GM10248 (cell line): ENCODE measurements around the gene GPR153.

Source experiments
- CTCF ChIA-PET: fragments of 300-600 bp; sonication (Branson Sonifier 250); formaldehyde crosslinking; extraction: SDS; loops from one replicate; lab custom pipeline; 2021; ENCODE audit warnings: antibody characterized with exemption; lab: Yijun Ruan, JAX
- POLR2A ChIA-PET: fragments of 350-650 bp; sonication (Branson Sonifier 250); formaldehyde crosslinking; extraction: SDS; loops from one replicate; lab custom pipeline; 2020; ENCODE audit warnings: antibody characterized with exemption; lab: Yijun Ruan, JAX
- DNase-seq: peaks from one replicate; pipeline ENCODE4 v3.0.0; 2012; ENCODE audit errors: extremely low spot score
- TF ChIP-seq, protein P1 (sequence below): IDR thresholded peaks from 2 replicates; pipeline ENCODE4 v1.5.1; 2012; ENCODE audit warnings: mild to moderate bottlenecking, low read depth; ENCODE audit errors: extremely low read depth, missing control alignments, control extremely low read depth

The GPR153 gene

DNA sequence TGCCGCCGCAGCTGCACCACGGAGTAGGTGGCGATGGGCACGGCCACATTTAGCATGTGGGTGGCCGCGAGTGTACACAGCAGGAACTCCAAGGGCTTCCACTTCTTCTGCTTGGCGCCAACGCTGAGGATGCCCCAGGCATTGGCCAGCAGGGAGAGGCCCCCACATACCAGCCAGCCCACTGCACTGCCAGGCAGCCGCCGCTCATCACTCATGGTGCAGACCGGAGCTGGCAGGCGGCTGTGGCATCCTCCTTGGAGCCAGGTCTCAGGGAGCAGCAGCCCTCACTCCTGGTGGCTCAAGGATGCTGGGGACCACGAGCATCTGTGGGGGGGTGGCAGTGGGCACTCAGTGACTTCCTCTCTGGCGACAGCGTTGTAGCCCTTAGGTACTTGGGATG, 6.2 kb downstream of the GPR153 start:
- POLR2A ChIA-PET: no interaction called here
- TF ChIP-seq, protein P1, sequence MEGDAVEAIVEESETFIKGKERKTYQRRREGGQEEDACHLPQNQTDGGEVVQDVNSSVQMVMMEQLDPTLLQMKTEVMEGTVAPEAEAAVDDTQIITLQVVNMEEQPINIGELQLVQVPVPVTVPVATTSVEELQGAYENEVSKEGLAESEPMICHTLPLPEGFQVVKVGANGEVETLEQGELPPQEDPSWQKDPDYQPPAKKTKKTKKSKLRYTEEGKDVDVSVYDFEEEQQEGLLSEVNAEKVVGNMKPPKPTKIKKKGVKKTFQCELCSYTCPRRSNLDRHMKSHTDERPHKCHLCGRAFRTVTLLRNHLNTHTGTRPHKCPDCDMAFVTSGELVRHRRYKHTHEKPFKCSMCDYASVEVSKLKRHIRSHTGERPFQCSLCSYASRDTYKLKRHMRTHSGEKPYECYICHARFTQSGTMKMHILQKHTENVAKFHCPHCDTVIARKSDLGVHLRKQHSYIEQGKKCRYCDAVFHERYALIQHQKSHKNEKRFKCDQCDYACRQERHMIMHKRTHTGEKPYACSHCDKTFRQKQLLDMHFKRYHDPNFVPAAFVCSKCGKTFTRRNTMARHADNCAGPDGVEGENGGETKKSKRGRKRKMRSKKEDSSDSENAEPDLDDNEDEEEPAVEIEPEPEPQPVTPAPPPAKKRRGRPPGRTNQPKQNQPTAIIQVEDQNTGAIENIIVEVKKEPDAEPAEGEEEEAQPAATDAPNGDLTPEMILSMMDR: no peak
- no peak for DNase-seq
- CTCF ChIA-PET: interaction anchor here (3.3 kb wide), 1 partner anchor 8 kb away, joined by 30 read pairs; no protein-coding TSS in a partner anchor

DNA sequence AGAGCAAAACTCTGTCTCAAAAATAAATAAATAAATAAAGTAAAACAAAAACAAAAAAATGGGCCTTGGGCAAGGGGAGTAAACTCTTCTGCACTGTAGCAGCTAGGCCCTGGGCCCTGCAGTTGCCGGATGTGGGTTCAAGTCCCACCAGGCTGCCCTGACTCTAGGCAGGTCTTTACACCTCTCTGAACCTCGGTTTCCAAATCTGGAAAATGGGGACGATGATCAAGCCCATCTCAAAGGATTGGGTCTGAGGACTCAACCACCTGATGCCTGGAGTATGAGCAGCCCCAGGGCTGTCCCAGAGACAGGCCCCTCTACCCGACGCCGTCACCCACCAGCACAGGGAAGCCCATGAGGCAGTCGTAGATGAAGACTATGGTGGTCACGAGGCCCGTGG, 7.5 kb downstream of the GPR153 start:
- ChIA-PET POLR2A (no interaction called here), CTCF (interaction anchor here (0.9 to 9.6 kb wide), 2 partner anchors 26 to 84 kb away, joined by 3 to 272 read pairs; no protein-coding TSS in a partner anchor)
- DNase-seq: no peak
- TF ChIP-seq, protein P1: no peak

DNA sequence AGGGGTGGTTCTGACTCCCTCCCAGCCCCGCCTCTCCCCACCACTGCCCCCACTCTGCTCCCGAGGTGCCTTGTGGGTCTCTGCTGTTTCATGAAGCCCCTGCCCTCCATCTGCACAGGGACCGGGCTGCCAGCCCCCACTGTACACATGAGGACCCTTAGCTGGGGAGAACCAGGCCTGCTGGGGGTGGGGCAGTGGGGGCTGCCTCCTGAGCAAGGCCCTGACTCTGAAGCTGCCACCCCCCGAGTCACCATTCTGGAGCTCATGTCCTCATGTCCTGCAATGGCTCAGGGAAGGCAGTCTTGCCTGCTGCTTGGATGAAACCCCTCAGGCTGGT, 8.6 kb downstream of the GPR153 start:
- POLR2A ChIA-PET: no interaction called here
- CTCF ChIA-PET: interaction anchor here (0.9 to 9.6 kb wide), 2 partner anchors 28 to 85 kb away, joined by 3 to 272 read pairs; no protein-coding TSS in a partner anchor
- DNase-seq: no peak
- TF ChIP-seq, protein P1: no peak

DNA sequence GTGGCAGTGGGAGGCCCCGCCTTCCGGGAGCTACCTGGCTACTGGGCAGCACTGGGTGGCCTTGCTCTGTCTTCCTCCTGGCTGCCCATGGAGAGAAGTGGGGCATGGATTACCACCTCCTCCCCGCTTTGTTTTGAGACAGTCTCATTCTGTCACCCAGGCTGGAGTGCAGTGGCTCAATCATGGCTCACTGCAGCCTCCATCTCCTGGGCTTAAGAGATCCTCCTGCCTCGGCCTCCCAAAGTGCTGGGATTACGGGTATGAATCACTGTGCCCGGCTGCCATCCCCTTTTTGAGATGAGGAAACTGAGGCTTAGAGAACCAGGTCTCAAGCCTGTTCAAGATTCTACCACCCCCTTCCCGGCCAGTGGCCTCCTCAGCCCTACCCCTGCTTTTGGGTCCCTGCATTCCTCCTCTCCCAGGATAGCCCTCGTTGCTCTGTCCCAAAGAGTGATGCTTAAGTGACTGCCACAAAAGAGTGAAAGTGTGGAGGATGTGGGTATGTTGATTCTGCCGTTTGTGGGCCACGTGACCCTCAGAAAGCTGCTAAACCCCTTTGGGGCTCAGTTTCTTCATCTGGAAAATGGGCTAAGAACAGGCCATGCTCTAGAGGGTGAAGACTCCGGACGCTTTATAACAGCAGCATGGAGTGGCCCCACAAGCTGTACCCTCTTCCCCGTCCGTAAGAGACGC, 9.1 kb downstream of the GPR153 start:
- TF ChIP-seq, protein P1: no peak
- CTCF ChIA-PET: interaction anchor here (2.0 to 9.6 kb wide), 2 partner anchors 86 to 154 kb away, joined by 6 to 272 read pairs; no protein-coding TSS in a partner anchor
- POLR2A ChIA-PET: interaction anchor here (0.6 kb wide), 1 partner anchor 142 kb away, joined by 3 read pairs; no protein-coding TSS in a partner anchor
- no peak for DNase-seq

DNA sequence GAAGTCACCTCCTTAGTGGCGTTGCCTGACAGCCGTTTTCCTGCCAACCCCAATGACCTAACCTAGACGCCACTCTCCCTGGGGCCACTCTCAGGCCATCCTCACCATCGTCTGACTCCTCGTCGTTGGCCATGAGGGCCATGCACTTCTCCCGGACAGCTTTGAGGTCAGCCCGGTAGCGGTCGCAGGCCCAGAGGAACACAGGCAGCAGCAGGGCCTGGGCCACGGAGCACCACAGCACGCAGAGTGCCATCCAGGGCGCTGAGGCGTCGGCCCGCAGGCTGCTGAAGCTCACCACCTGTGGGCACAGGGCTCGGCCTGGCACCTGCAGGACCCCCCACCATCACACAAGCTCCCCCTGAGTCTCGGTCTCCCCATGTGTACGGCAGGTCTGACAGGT, 9.7 kb downstream of the GPR153 start:
- TF ChIP-seq, protein P1: no peak
- ChIA-PET CTCF (interaction anchor here (2.0 to 9.6 kb wide), 2 partner anchors 86 to 154 kb away, joined by 6 to 272 read pairs; no protein-coding TSS in a partner anchor), POLR2A (interaction anchor here (0.6 kb wide), 2 partner anchors 143 to 150 kb away, joined by 3 to 4 read pairs; no protein-coding TSS in a partner anchor)
- no peak for DNase-seq

DNA sequence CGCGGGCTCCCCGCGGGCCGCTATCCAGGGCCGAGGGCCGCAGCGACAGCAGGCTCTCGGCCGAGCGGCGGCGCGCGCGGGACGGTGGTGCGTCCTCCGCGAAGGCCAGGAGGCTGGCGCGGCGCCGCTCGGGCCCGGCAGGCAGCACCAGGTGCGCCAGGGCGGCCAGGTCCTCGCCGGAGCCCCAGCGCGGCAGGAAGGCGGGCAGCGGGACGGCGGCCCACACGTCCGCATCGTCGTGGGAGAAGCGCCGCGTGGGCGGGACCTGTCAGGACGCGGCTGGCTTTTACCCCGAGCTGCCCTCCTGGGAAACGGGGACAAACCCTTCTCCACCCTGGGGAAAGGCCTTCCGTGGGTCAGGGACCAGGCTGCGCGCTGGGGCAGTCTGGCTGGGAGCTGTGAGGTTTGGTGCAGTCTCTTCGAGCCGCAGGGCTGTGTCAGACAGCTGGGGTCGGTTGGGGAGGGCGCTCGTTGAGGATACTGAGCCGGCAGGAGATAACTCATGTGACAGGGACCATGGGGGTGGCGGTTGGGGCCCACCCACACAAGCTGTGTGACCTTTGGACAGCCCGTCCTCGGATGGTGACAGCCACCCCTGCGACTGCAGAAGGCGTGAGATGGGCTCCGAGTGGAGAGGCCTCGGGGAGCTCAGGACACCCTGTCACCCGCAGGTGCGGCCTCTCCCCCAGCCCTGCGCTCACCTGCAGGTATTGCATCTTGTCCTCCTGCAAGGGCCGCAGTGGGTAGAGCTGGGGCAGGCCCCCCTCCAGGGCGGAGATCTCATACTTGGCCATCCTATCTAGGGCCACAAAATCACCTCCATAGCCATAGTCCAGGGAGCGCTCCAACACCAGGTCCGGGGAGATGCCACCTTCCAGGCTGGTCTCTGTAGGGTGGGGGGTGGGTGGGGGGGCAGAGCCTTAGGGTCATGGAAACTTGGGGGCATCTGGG, 10.9 kb downstream of the GPR153 start:
- no peak for DNase-seq
- CTCF ChIA-PET: interaction anchor here (0.8 to 9.6 kb wide), 4 partner anchors 87 to 155 kb away, joined by 3 to 272 read pairs (median 5); no protein-coding TSS in a partner anchor
- POLR2A ChIA-PET: no interaction called here
- TF ChIP-seq, protein P1: no peak
